H9 (cell line): ENCODE data around the gene ZNF44. TPM values are rescaled to one million over a fixed set of nuclear protein-coding genes. Genes with fewer than 3 reads are reported as not detected.

Experiments
- DNase-seq: peaks from one replicate; pipeline ENCODE4 v3.0.0-alpha.2; 2017
- H2AFZ ChIP-seq: one replicate; pipeline ENCODE4 v1.6.1; 2013; ENCODE audit warnings: mild to moderate bottlenecking, low read length, control low read depth, moderate library complexity
- H2AK5ac ChIP-seq: 2 replicates; pipeline ENCODE4 v1.6.1; 2013; ENCODE audit warnings: low read length, control low read depth, mixed read lengths; ENCODE audit not compliant: insufficient read length
- H2BK120ac ChIP-seq: one replicate; pipeline ENCODE4 v1.6.1; 2013; ENCODE audit warnings: low read depth, mild to moderate bottlenecking, low read length, control low read depth, inconsistent platforms; ENCODE audit not compliant: poor library complexity, severe bottlenecking
- H2BK12ac ChIP-seq: 2 replicates; pipeline ENCODE4 v1.6.1; 2013; ENCODE audit warnings: low read length, control low read depth, mixed read lengths, low read depth; ENCODE audit not compliant: insufficient read length
- H2BK15ac ChIP-seq: 2 replicates; pipeline ENCODE4 v1.6.1; 2013; ENCODE audit warnings: low read depth, low read length, control low read depth
- H2BK20ac ChIP-seq: one replicate; pipeline ENCODE4 v1.6.1; 2013; ENCODE audit warnings: low read depth, mild to moderate bottlenecking, low read length, control low read depth, inconsistent platforms; ENCODE audit not compliant: poor library complexity, severe bottlenecking
- H2BK5ac ChIP-seq: 2 replicates; pipeline ENCODE4 v1.6.1; 2013; ENCODE audit warnings: low read length, control low read depth, mixed read lengths; ENCODE audit not compliant: insufficient read length
- H3K14ac ChIP-seq: 2 replicates; pipeline ENCODE4 v1.6.1; 2013; ENCODE audit warnings: low read length, control low read depth; ENCODE audit not compliant: insufficient read depth
- H3K18ac ChIP-seq: 2 replicates; pipeline ENCODE4 v1.6.1; 2013; ENCODE audit warnings: low read depth, mild to moderate bottlenecking, mixed read lengths, low read length, control low read depth; ENCODE audit not compliant: insufficient read length
- H3K23ac ChIP-seq: 2 replicates; pipeline ENCODE4 v1.6.1; 2013; ENCODE audit warnings: low read length, control low read depth, mixed read lengths, low read depth; ENCODE audit not compliant: insufficient read length
- H3K23me2 ChIP-seq: 2 replicates; pipeline ENCODE4 v1.6.1; 2013; ENCODE audit warnings: low read depth, mild to moderate bottlenecking, mixed read lengths, low read length, control low read depth; ENCODE audit not compliant: insufficient read length, poor library complexity, severe bottlenecking
- H3K27ac ChIP-seq: 2 replicates; pipeline ENCODE4 v1.5.1; 2013; ENCODE audit warnings: low read length, control low read depth, mixed read lengths, low read depth; ENCODE audit not compliant: insufficient read length
- H3K27me3 ChIP-seq: 2 replicates; pipeline ENCODE4 v1.6.1; 2013; ENCODE audit warnings: low read length, control low read depth, inconsistent platforms; ENCODE audit not compliant: insufficient read depth
- H3K4ac ChIP-seq: 2 replicates; pipeline ENCODE4 v1.6.1; 2013; ENCODE audit warnings: low read depth, mild to moderate bottlenecking, control low read depth, inconsistent platforms, low read length, moderate library complexity
- H3K4me1 ChIP-seq: 2 replicates; pipeline ENCODE4 v1.6.1; 2013; ENCODE audit warnings: low read length, control low read depth, inconsistent platforms; ENCODE audit not compliant: insufficient read depth
- H3K4me2 ChIP-seq: 2 replicates; pipeline ENCODE4 v1.6.1; 2013; ENCODE audit warnings: low read length, control low read depth, mixed read lengths; ENCODE audit not compliant: insufficient read length, insufficient read depth
- H3K56ac ChIP-seq: 2 replicates; pipeline ENCODE4 v1.6.1; 2013; ENCODE audit warnings: low read depth, mild to moderate bottlenecking, mixed read lengths, low read length, control low read depth; ENCODE audit not compliant: insufficient read length
- H3K79me1 ChIP-seq: 2 replicates; pipeline ENCODE4 v1.6.1; 2013; ENCODE audit warnings: low read depth, mild to moderate bottlenecking, moderate library complexity, low read length, control low read depth, inconsistent platforms; ENCODE audit not compliant: insufficient read depth, poor library complexity, severe bottlenecking
- H3K79me2 ChIP-seq: 2 replicates; pipeline ENCODE4 v1.6.1; 2013; ENCODE audit warnings: low read length, control low read depth, inconsistent platforms; ENCODE audit not compliant: insufficient read depth
- H3K9ac ChIP-seq: 2 replicates; pipeline ENCODE4 v1.6.1; 2013; ENCODE audit warnings: low read length, control low read depth, mixed read lengths; ENCODE audit not compliant: insufficient read length; ENCODE audit errors: extremely low read depth
- H3K9me3 ChIP-seq: one replicate; pipeline ENCODE4 v1.6.1; 2013; ENCODE audit warnings: low read depth, low read length, inconsistent platforms; ENCODE audit not compliant: control insufficient read depth
- H3T11ph ChIP-seq: one replicate; pipeline ENCODE4 v1.6.1; 2013; ENCODE audit warnings: mild to moderate bottlenecking, low read length, control low read depth, inconsistent platforms
- H4K20me1 ChIP-seq: one replicate; pipeline ENCODE4 v1.6.1; 2013; ENCODE audit not compliant: control insufficient read depth, insufficient read length, insufficient read depth
- H4K5ac ChIP-seq: 2 replicates; pipeline ENCODE4 v1.6.1; 2013; ENCODE audit warnings: low read depth, mild to moderate bottlenecking, mixed read lengths, low read length, control low read depth; ENCODE audit not compliant: insufficient read length
- H4K8ac ChIP-seq: replicated peaks from 2 replicates; pipeline ENCODE4 v1.6.1; 2013; ENCODE audit warnings: low read length, control low read depth, mixed read lengths, low read depth; ENCODE audit not compliant: insufficient read length
- H4K91ac ChIP-seq: 2 replicates; pipeline ENCODE4 v1.6.1; 2013; ENCODE audit warnings: low read depth, mild to moderate bottlenecking, moderate library complexity, mixed read lengths, low read length, control low read depth; ENCODE audit not compliant: insufficient read length
- H3K27ac Mint-ChIP-seq, 3 experiments: 2 replicates in 2 of 3; 3 replicates in 1 of 3; pipeline ENCODE4 v1.8.0; 2020 to 2021; ENCODE audit warnings: mixed read lengths in 3 of 3, mild to moderate bottlenecking in 1 of 3, moderate library complexity in 1 of 3
- H3K27me3 Mint-ChIP-seq: 2 replicates; pipeline ENCODE4 v1.8.0; 2021; ENCODE audit warnings: low read depth, mild to moderate bottlenecking, moderate library complexity, mixed read lengths
- H3K36me3 Mint-ChIP-seq, 3 experiments: 2 replicates in 2 of 3; 3 replicates in 1 of 3; pipeline ENCODE4 v1.8.0; 2020 to 2021; ENCODE audit warnings: low read depth in 3 of 3, mixed read lengths in 3 of 3; ENCODE audit not compliant: insufficient read depth in 1 of 3
- H3K4me1 Mint-ChIP-seq, 2 experiments: 2 replicates each; pipeline ENCODE4 v1.8.0; 2020; ENCODE audit warnings: mixed read lengths in 2 of 2
- H3K4me3 Mint-ChIP-seq, 2 experiments: 2 replicates in 1 of 2; 3 replicates in 1 of 2; pipeline ENCODE4 v1.8.0; 2020 to 2021; ENCODE audit warnings: mild to moderate bottlenecking in 2 of 2, mixed read lengths in 2 of 2, moderate library complexity in 1 of 2
- H3K9me3 Mint-ChIP-seq, 2 experiments: 2 replicates in 1 of 2; 3 replicates in 1 of 2; pipeline ENCODE4 v1.8.0; 2020; ENCODE audit warnings: mild to moderate bottlenecking in 2 of 2, mixed read lengths in 2 of 2, moderate library complexity in 1 of 2
- WGBS: extraction: QIAGEN DNeasy Blood & Tissue Kit; methylation state at CpG from one replicate; pipeline ENCODE4 v1.1.7; 2013; ENCODE audit warnings: missing lambda C conversion rate, low lambda C conversion rate, mixed read lengths; ENCODE audit not compliant: insufficient read length; ENCODE audit errors: extremely low coverage; 5-methylcytosine and 5-hydroxymethylcytosine counted together
- total RNA-seq: library from RNA; stranded (reverse); gene quantifications from 2 replicates; pipeline ENCODE4 v1.2.1, GENCODE V29; 2021
- TF ChIP-seq, protein P1 (sequence below): fragments of 200-600 bp; sonication (generic); conservative IDR thresholded peaks from 3 replicates; pipeline ENCODE4 v1.8.0; 2021; ENCODE audit warnings: antibody characterized with exemption, mild to moderate bottlenecking

ZNF44 gene
- total RNA-seq, 1 experiment from 2014 or later: 6.9 TPM

DNA sequence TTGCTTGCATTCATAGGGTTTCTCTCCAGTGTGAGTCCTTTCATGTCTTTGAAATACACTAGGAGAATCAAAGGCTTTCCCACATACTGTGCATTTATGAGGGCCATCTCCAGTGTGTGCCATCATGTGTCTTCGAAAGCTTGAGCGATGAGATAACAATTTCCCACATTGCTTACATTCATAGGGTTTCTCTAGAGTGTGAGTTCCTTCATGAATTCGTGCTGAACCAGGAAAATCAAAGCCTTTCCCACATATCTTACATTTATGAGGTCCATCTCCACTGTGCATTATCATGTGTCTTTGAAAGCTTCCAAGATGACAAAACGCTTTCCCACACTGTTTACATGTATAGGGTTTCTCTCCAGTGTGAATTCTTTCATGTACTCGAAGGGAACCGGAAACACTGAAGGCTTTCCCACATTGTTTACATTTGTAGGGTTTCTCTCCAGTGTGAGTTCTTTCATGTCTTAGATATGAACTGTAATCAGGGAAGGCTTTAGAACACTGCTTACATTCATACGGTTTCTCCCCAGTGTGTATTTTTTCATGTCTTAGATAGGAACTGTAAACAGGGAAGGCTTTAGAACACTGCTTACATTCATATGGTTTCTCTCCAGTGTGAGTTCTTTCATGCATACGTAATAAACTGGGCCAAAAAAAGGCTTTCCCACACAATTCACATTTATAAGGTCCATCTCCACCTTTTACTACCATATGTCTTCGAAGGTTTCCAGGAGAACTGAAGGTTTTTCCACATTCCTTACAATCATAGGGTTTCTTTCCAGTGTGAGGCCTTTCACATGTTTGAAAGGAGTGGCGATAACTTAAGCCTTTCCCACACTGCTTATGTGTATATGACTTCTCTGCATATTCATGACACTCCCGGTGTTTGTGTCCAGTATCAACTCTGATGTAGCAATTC is 21.4 kb downstream of the ZNF44 start:
- Histone ChIP-seq H3K4ac (no peak overlapping the region), H2BK20ac (no peak overlapping the region), H3K4me1 (no peaks in the 10 kb centered on the region), H3K14ac (no peak overlapping the region), H2BK120ac (no peak overlapping the region), H4K8ac (no peak overlapping the region), H3K56ac (no peak overlapping the region), H3K9ac (no peak overlapping the region), H3K79me1 (no peaks in the 10 kb centered on the region), H3K18ac (no peak overlapping the region), H3K4me2 (no peak overlapping the region), H3K27ac (no peak overlapping the region), H4K91ac (no peak overlapping the region), H2AFZ (no peak overlapping the region), H2BK12ac (no peak overlapping the region), H2AK5ac (no peak overlapping the region), H3K27me3 (no peaks in the 10 kb centered on the region), H3T11ph (no peak overlapping the region), H3K23ac (no peak overlapping the region), H3K23me2 (no peaks in the 10 kb centered on the region), H3K79me2 (no peaks in the 10 kb centered on the region; the same call in 1 of the 2 replicates), H3K9me3 (peaks cover 80% of the 10 kb centered on the region), H4K5ac (no peak overlapping the region), H2BK15ac (no peak overlapping the region), H2BK5ac (no peak overlapping the region), H4K20me1 (no peaks in the 10 kb centered on the region)
- Mint-ChIP-seq H3K9me3 (peaks cover 89 to 90% of the 10 kb centered on the region in 2 experiments), H3K27me3 (no peaks in the 10 kb centered on the region; the same call in 1 of the 2 replicates), H3K4me3 (no peak overlapping the region), H3K4me1 (no peaks in the 10 kb centered on the region), H3K36me3 (peaks cover 68 to 84% (median 80%) of the 10 kb centered on the region in 3 experiments), H3K27ac (no peak overlapping the region)
- TF ChIP-seq, protein P1, sequence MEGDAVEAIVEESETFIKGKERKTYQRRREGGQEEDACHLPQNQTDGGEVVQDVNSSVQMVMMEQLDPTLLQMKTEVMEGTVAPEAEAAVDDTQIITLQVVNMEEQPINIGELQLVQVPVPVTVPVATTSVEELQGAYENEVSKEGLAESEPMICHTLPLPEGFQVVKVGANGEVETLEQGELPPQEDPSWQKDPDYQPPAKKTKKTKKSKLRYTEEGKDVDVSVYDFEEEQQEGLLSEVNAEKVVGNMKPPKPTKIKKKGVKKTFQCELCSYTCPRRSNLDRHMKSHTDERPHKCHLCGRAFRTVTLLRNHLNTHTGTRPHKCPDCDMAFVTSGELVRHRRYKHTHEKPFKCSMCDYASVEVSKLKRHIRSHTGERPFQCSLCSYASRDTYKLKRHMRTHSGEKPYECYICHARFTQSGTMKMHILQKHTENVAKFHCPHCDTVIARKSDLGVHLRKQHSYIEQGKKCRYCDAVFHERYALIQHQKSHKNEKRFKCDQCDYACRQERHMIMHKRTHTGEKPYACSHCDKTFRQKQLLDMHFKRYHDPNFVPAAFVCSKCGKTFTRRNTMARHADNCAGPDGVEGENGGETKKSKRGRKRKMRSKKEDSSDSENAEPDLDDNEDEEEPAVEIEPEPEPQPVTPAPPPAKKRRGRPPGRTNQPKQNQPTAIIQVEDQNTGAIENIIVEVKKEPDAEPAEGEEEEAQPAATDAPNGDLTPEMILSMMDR: no peak
- DNase-seq: no peak
- WGBS: no CpG with 5 or more reads among the region's 11 CpGs
